GM21717 (cell line): ENCODE measurements around the gene ATP5IF1.

Experiments
- ATAC-seq: cut with Tn5 transposase; IDR thresholded peaks from one replicate; pipeline ENCODE4 v1.9.1; 2021; ENCODE audit warnings: mild to moderate bottlenecking, moderate library complexity; ENCODE audit not compliant: unreplicated experiment

The ATP5IF1 gene

GRCh38 chr1:28236656-28237322 lies 865 bp downstream of the ATP5IF1 start:
- no peak for ATAC-seq

- ATAC-seq: no peak
Measured at GRCh38 chr1:28239004-28239403, 3.1 kb downstream of the ATP5IF1 start.

GRCh38 chr1:28240024-28240423 lies 4.1 kb downstream of the ATP5IF1 start:
- no peak for ATAC-seq

- ATAC-seq: no peak
Measured at GRCh38 chr1:28241638-28242241, 5.8 kb downstream of the ATP5IF1 start.

GRCh38 chr1:28243685-28244311 lies 7.9 kb downstream of the ATP5IF1 start:
- ATAC-seq: no peak

GRCh38 chr1:28244549-28245251 lies 8.8 kb downstream of the ATP5IF1 start:
- no peak for ATAC-seq

GRCh38 chr1:28246427-28246832 lies 10.5 kb downstream of the ATP5IF1 start:
- no peak for ATAC-seq

- no peak for ATAC-seq
Measured at GRCh38 chr1:28247612-28248272, 11.8 kb downstream of the ATP5IF1 start.

GRCh38 chr1:28248273-28249012 lies 12.5 kb downstream of the ATP5IF1 start:
- no peak for ATAC-seq

GRCh38 chr1:28249013-28249865 lies 13.3 kb downstream of the ATP5IF1 start:
- no peak for ATAC-seq

GRCh38 chr1:28249866-28250295 lies 14.0 kb downstream of the ATP5IF1 start:
- ATAC-seq: no peak

GRCh38 chr1:28256197-28256827 lies 20.4 kb downstream of the ATP5IF1 start:
- ATAC-seq: no peak

- ATAC-seq: no peak
Measured at GRCh38 chr1:28257736-28258135, 21.8 kb downstream of the ATP5IF1 start.

- ATAC-seq: no peak
Measured at GRCh38 chr1:28258628-28259251, 22.8 kb downstream of the ATP5IF1 start.

GRCh38 chr1:28259252-28259933 lies 23.5 kb downstream of the ATP5IF1 start, which contains the start of gene SESN2:
SESN2 (plus strand) TSS chr1:28259518; CDS start chr1:28259848, 330 bp downstream.
- peak; percentile 86 for ATAC-seq

GRCh38 chr1:28259934-28260802 lies 24.2 kb downstream of the ATP5IF1 start:
- peak; percentile 10 for ATAC-seq

GRCh38 chr1:28260803-28261174 lies 24.9 kb downstream of the ATP5IF1 start:
- no peak for ATAC-seq
